ENCODE results near the gene TMEM121. TPM values are rescaled to one million over a fixed set of nuclear protein-coding genes. Genes with fewer than 3 reads are reported as not detected.

Gene TMEM121
- total and polyA plus RNA-seq, 2 of the 4 experiments (the other 2 are of a cell fraction): 2.7 to 6.3 TPM

- CTCF ChIA-PET: interaction anchor here (0.6 to 1.4 kb wide), 2 partner anchors 16 to 52 kb away, joined by 3 to 4 read pairs; no protein-coding TSS in a partner anchor
Measured at GRCh38 chr14:105532735-105533141, 6.4 kb downstream of the TMEM121 start.

More at GRCh38 chr14:105532735-105533141, 6.4 kb downstream of the TMEM121 start:
- Histone ChIP-seq H3K9me3 (ENCODE audit: control insufficient read depth, insufficient read depth, low read length) (no peaks in the 10 kb centered on the region), H3K4ac (ENCODE audit: low read depth, low read length) (no peak overlapping the region), H3K56ac (ENCODE audit: extremely low read depth, insufficient read depth, low read length) (no peak overlapping the region), H3K9me1 (ENCODE audit: insufficient read depth, low read length) (no peaks in the 10 kb centered on the region), H2BK15ac (ENCODE audit: low read depth, low read length) (no peak overlapping the region), H3K4me1 (ENCODE audit: control insufficient read depth, insufficient read depth, low read length) (peaks cover 4% of the 10 kb centered on the region; the same call in 1 of the 2 replicates), H2BK5ac (ENCODE audit: low read depth, low read length, poor library complexity, severe bottlenecking) (no peak overlapping the region), H3K27ac (ENCODE audit: insufficient read depth, low read length) (no peak overlapping the region), H3K23ac (ENCODE audit: low read depth, low read length) (no peak overlapping the region), H2AK9ac (replicated peaks; ENCODE audit: low read depth, low read length, poor library complexity) (no peak overlapping the region), H3K36me3 (ENCODE audit: control insufficient read depth, insufficient read depth, low read length) (no peaks in the 10 kb centered on the region), H3K79me1 (ENCODE audit: low read depth in 1 of 2, low read length in 2 of 2) (no peaks in the 10 kb centered on the region), H4K8ac (ENCODE audit: low read depth in 2 of 2, low read length in 2 of 2) (no peak overlapping the region), H3K14ac (replicated peaks; ENCODE audit: low read depth, low read length) (no peak overlapping the region), H2BK120ac (ENCODE audit: low read depth, low read length) (no peak overlapping the region), H3K4me3 (ENCODE audit: insufficient read depth, low read depth, low read length) (no peak overlapping the region), H3K27me3 (ENCODE audit: control insufficient read depth, insufficient read depth, low read length) (peaks cover 19% of the 10 kb centered on the region), H3K18ac (ENCODE audit: low read depth, low read length) (no peak overlapping the region), H3K4me2 (ENCODE audit: low read depth, low read length) (no peak overlapping the region), H3K9ac (ENCODE audit: low read depth, low read length) (no peak overlapping the region), H4K5ac (ENCODE audit: low read depth, low read length) (no peak overlapping the region), H2BK20ac (ENCODE audit: low read depth, low read length) (no peak overlapping the region), H4K91ac (ENCODE audit: insufficient read depth, low read depth, low read length) (no peak overlapping the region), H4K20me1 (ENCODE audit: insufficient read depth, low read length) (no peaks in the 10 kb centered on the region), H2AFZ (replicated peaks; ENCODE audit: low read length, poor library complexity) (no peak overlapping the region), H2AK5ac (ENCODE audit: low read depth, low read length) (no peak overlapping the region)
- TF ChIP-seq CTCF (conservative IDR thresholded peaks at IDR 0.05; ENCODE audit: low read depth, low read length): peak; percentile 34
- 0 out of 2 replicates have a peak, but pooled peaks have one; percentile 17 for TF ChIP-seq RAD21 (IDR thresholded peaks at IDR 0.05; ENCODE audit: low read length)
- no peak for TF ChIP-seq SMC3 (IDR thresholded peaks at IDR 0.05; ENCODE audit: low read depth, low read length)
- 20% methylated on average over 1 of the region's 10 CpGs; no CpG with 5 or more reads in 1 of the 2 experiments for WGBS, 2 experiments (ENCODE audit: extremely low coverage in 2 of 2, insufficient read length in 1 of 2)
- dilution Hi-C loops (cut with HindIII; ENCODE audit: low sequenced_read_pairs, unreplicated experiment) (no loop called here), intact Hi-C loops (cut with micrococcal nuclease) (no loop called here), in situ Hi-C loops (cut with MboI; ENCODE audit: low sequenced_read_pairs) (no loop called here)
- ATAC-seq (ENCODE audit: low read depth): peak; percentile 18
- POLR2A ChIA-PET (ENCODE audit: unreplicated experiment): no interaction called here
- no peak for DNase-seq
- no TSS peak for BruUV-seq (replicated peaks)

All from IMR-90 (cell line).